ENCODE data around the gene NAA80.

NAA80 gene

GRCh38 chr3:50254577-50255250, 44.5 kb downstream of the NAA80 start:
- no peak for DNase-seq

GRCh38 chr3:50251220-50251619, 48.0 kb downstream of the NAA80 start:
- no peak for DNase-seq

- DNase-seq, result no peak
These were observed 48.7 kb downstream of the NAA80 start for GRCh38 chr3:50250514-50250913.

GRCh38 chr3:50249457-50249856, 49.7 kb downstream of the NAA80 start:
- no peak for DNase-seq

- DNase-seq, result no peak
These were observed 50.8 kb downstream of the NAA80 start for GRCh38 chr3:50248387-50248786.

GRCh38 chr3:50246517-50246954, 52.7 kb downstream of the NAA80 start:
- peak in 1 of 3 experiments; percentile 10 for DNase-seq
